Subcutaneous adipose tissue (tissue), 4 donors: Measurements from ENCODE around the gene CCDC85B. TPM values are rescaled to one million over a fixed set of nuclear protein-coding genes. Genes with fewer than 3 reads are reported as not detected.

Experiments
- CTCF ChIP-seq: fragments of 450-650 bp; IDR thresholded peaks from one replicate; pipeline ENCODE4 v1.5.1; 2016; ENCODE audit warnings: low read depth, mild to moderate bottlenecking, control low read depth, antibody characterized with exemption, moderate library complexity
- total RNA-seq, 4 donors: library from RNA; depleted of rRNA; stranded (reverse); fragments of >200 nt; gene quantifications; one replicate each; pipeline ENCODE4 v1.1.0, GENCODE V29; 2016

Gene CCDC85B
- total RNA-seq, 4 donors from 2014 or later: 15.7 to 59.9 (median 29.3) TPM

GRCh38 chr11:65859095-65859811 is 31.2 kb upstream of the CCDC85B start:
- no peak for TF ChIP-seq CTCF

- TF ChIP-seq CTCF: no peak
Observed at GRCh38 chr11:65859812-65860277, 30.6 kb upstream of the CCDC85B start.

GRCh38 chr11:65860278-65861164 is 30.0 kb upstream of the CCDC85B start, which contains the start of gene MUS81:
TSS of gene MUS81 (plus strand) at chr11:65860433. CDS start at chr11:65860754, 321 bp downstream.
- TF ChIP-seq CTCF: no peak

GRCh38 chr11:65861165-65861505 is 29.3 kb upstream of the CCDC85B start:
- TF ChIP-seq CTCF: no peak

GRCh38 chr11:65861533-65862183 is 28.8 kb upstream of the CCDC85B start:
- no peak for TF ChIP-seq CTCF

GRCh38 chr11:65862191-65862735 is 28.2 kb upstream of the CCDC85B start:
- TF ChIP-seq CTCF: no peak
